ENCODE data around the gene TRMT61A.

GRCh38 chr14:103559766-103560165 is 30.8 kb downstream of the TRMT61A start:
- TF ChIP-seq CTCF (IDR thresholded peaks at IDR 0.05; ENCODE audit: insufficient read depth, low read length, poor library complexity, severe bottlenecking) (no peak), EZH2phosphoT487 (conservative IDR thresholded peaks at IDR 0.05; ENCODE audit: low read length) (no peak)

All from SU-DHL-6 (cell line).